Panc1 (cell line): ENCODE results near the gene AGBL5. TPM values are rescaled to one million over a fixed set of nuclear protein-coding genes. Genes with fewer than 3 reads are reported as not detected.

Experiments
- ATAC-seq: fragments of 200-7000 bp; cut with Tn5 transposase; 2 replicates; pipeline ENCODE4 v1.9.1; 2020; ENCODE audit warnings: mild to moderate bottlenecking, moderate library complexity
- BruUV-seq: library from RNA; stranded (reverse); fragments of 400-500 nt; replicated peaks from 2 replicates; lab custom pipeline; 2021; lab: Mats Ljungman, UMichigan
- CTCF ChIA-PET: fragments of 300-600 bp; sonication (Branson Sonifier 250); formaldehyde crosslinking; loops from one replicate; lab custom pipeline; 2022; ENCODE audit warnings: antibody characterized with exemption; lab: Charles Lee
- POLR2A ChIA-PET: fragments of 300-600 bp; sonication (Branson Sonifier 250); formaldehyde crosslinking; loops from one replicate; lab custom pipeline; 2022; ENCODE audit warnings: antibody characterized with exemption; lab: Charles Lee
- DNase-seq: peaks from one replicate; pipeline ENCODE4 v3.0.0-alpha.2; 2010; ENCODE audit warnings: low read depth, low spot score
- H3K27ac ChIP-seq: 2 replicates; pipeline ENCODE4 v1.5.1; 2011; ENCODE audit warnings: mild to moderate bottlenecking, low read length, inconsistent platforms
- H3K27me3 ChIP-seq: fragments of 200-500 bp; sonication (Bioruptor generic); 2 replicates; pipeline ENCODE4 v1.6.0; 2014; ENCODE audit warnings: low read length, inconsistent platforms; ENCODE audit not compliant: control insufficient read depth, insufficient read depth
- H3K36me3 ChIP-seq: fragments of 200-500 bp; sonication (Bioruptor generic); 2 replicates; pipeline ENCODE4 v1.5.1; 2014; ENCODE audit warnings: inconsistent platforms, mild to moderate bottlenecking, low read length, moderate library complexity; ENCODE audit not compliant: control insufficient read depth, insufficient read depth
- H3K4me1 ChIP-seq: 2 replicates; pipeline ENCODE4 v1.5.1; 2011; ENCODE audit warnings: inconsistent platforms, mild to moderate bottlenecking, low read length, moderate library complexity; ENCODE audit not compliant: control insufficient read depth, insufficient read depth
- H3K4me3 ChIP-seq, 2 experiments: 2 replicates each; pipeline ENCODE4 v1.5.1; 2011 to 2012; ENCODE audit warnings: low read depth in 2 of 2, low read length in 2 of 2, mild to moderate bottlenecking in 2 of 2, inconsistent platforms in 1 of 2, moderate library complexity in 1 of 2
- H3K9me3 ChIP-seq: fragments of 200-500 bp; sonication (Bioruptor generic); 2 replicates; pipeline ENCODE4 v1.5.1; 2014; ENCODE audit warnings: low read depth, mild to moderate bottlenecking, inconsistent platforms, low read length, moderate library complexity; ENCODE audit not compliant: control insufficient read depth, insufficient read depth
- CTCF ChIP-seq: fragments of 450-650 bp; IDR thresholded peaks from 2 replicates; pipeline ENCODE4 v1.5.1; 2017; ENCODE audit warnings: mild to moderate bottlenecking
- POLR2AphosphoS5 ChIP-seq: IDR thresholded peaks from 2 replicates; pipeline ENCODE4 v1.6.1; 2012; ENCODE audit warnings: mild to moderate bottlenecking, low read depth, low read length, moderate library complexity
- REST ChIP-seq, 2 experiments: IDR thresholded peaks; 2 replicates each; pipeline ENCODE4 v1.6.1; 2011 to 2012; ENCODE audit warnings: low read depth in 2 of 2, control low read depth in 1 of 2, low read length in 1 of 2, mild to moderate bottlenecking in 1 of 2, moderate library complexity in 1 of 2; ENCODE audit not compliant: insufficient read depth in 1 of 2
- SIN3A ChIP-seq: IDR thresholded peaks from 2 replicates; pipeline ENCODE4 v1.6.1; 2012; ENCODE audit warnings: low read depth, mild to moderate bottlenecking, low read length, moderate library complexity, borderline replicate concordance; ENCODE audit not compliant: insufficient read depth
- TCF7L2 ChIP-seq: IDR thresholded peaks from 2 replicates; pipeline ENCODE4 v1.6.1; 2011; ENCODE audit warnings: mild to moderate bottlenecking, low read depth, low read length, inconsistent platforms
- in situ Hi-C: cut with HindIII; loops from 2 replicates; pipeline ENCODE4 v1.10.0; 2016; ENCODE audit warnings: low sequenced_read_pairs, low pct_unique_long_range_greater_than_20kb
- intact Hi-C: fragments of 100-400 bp; cut with micrococcal nuclease; formaldehyde crosslinking; loops from one replicate; pipeline ENCODE4 v1.10.0; 2022; ENCODE audit not compliant: unreplicated experiment
- total RNA-seq: library from RNA; stranded (reverse); gene quantifications from one replicate; pipeline ENCODE4 v1.2.1, GENCODE V29; 2021; ENCODE audit not compliant: unreplicated experiment

The AGBL5 gene
- total RNA-seq, 1 experiment from 2014 or later: 55.6 TPM

GRCh38 chr2:27086724-27087593, 35.5 kb downstream of the AGBL5 start, which contains the start of gene KHK:
KHK (plus strand) TSS chr2:27086772; CDS start chr2:27087260, 488 bp downstream.
- DNase-seq (no peak), ATAC-seq (peak; percentile 45)
- H3K4me1 ChIP-seq: peaks cover 4% of the 10 kb centered on the region; the same call in 1 of the 2 replicates
- ChIA-PET CTCF (interaction anchor here (0.6 to 1.1 kb wide), 4 partner anchors 104 to 213 kb away, joined by 3 to 5 read pairs (median 3); no protein-coding TSS in a partner anchor), POLR2A (interaction anchor here (0.7 kb wide), 2 partner anchors 72 to 76 kb away, joined by 11 to 16 read pairs; no protein-coding TSS in a partner anchor)
- TF ChIP-seq CTCF (no peak), REST (IDR thresholded peaks at IDR 0.05; ENCODE audit: insufficient read depth in 1 of 2, low read depth in 2 of 2, low read length in 1 of 2) (no peak), SIN3A (no peak), TCF7L2 (no peak), POLR2AphosphoS5 (no peak)
- no peaks in the 10 kb centered on the region for H3K27me3 ChIP-seq
- no peaks in the 10 kb centered on the region for H3K9me3 ChIP-seq
- no peaks in the 10 kb centered on the region for H3K36me3 ChIP-seq
- BruUV-seq: no TSS peak
- intact Hi-C loops (loop anchor here (10.0 kb wide), 1 partner anchor 122 kb away; no protein-coding TSS in a partner anchor), in situ Hi-C loops (no loop called here)
- peak within 1 kb of the TSS; percentile 70 for H3K27ac ChIP-seq
- H3K4me3 ChIP-seq: peak within 1 kb of the TSS; percentile 61 to 86

GRCh38 chr2:27087823-27088410, 36.4 kb downstream of the AGBL5 start:
- BruUV-seq: no TSS peak
- no peak overlapping the region for H3K27ac ChIP-seq
- DNase-seq: no peak
- in situ Hi-C loops: no loop called here
- H3K36me3 ChIP-seq: no peaks in the 10 kb centered on the region
- H3K27me3 ChIP-seq: no peaks in the 10 kb centered on the region
- intact Hi-C loops: loop anchor here (10.0 kb wide), 1 partner anchor 123 kb away; no protein-coding TSS in a partner anchor
- CTCF ChIA-PET: interaction anchor here (0.5 to 1.1 kb wide), 3 partner anchors 92 to 192 kb away, joined by 3 to 5 read pairs (median 3); no protein-coding TSS in a partner anchor
- H3K4me1 ChIP-seq: peaks cover 4% of the 10 kb centered on the region; the same call in 1 of the 2 replicates
- TF ChIP-seq CTCF (no peak), POLR2AphosphoS5 (no peak), REST (IDR thresholded peaks at IDR 0.05; ENCODE audit: insufficient read depth in 1 of 2, low read depth in 2 of 2, low read length in 1 of 2) (no peak), SIN3A (no peak), TCF7L2 (no peak)
- ATAC-seq: no peak
- H3K9me3 ChIP-seq: no peaks in the 10 kb centered on the region
- POLR2A ChIA-PET: interaction anchor here (0.7 kb wide), 2 partner anchors 71 to 77 kb away, joined by 11 to 16 read pairs; no protein-coding TSS in a partner anchor
- H3K4me3 ChIP-seq: no peak overlapping the region
